ENCODE data around the gene SCNN1A.

DNA sequence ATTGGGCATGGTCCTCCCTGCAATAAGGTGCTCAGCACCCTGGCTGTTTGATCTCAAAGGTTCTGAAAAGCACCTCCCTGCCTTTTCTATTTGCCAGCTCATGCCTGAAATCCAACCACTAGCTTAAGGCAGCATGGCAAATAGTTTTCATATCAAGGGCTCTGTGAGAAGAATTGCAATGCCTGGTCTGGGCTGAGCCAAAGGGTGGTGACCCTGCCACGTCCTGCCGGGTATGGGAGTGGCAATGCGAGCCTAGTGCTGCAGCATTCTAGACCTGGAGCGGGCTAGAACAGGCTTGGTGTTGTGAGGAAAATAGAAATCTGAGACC lies 2.3 kb upstream of the SCNN1A start:
- TF ChIP-seq, protein P1, sequence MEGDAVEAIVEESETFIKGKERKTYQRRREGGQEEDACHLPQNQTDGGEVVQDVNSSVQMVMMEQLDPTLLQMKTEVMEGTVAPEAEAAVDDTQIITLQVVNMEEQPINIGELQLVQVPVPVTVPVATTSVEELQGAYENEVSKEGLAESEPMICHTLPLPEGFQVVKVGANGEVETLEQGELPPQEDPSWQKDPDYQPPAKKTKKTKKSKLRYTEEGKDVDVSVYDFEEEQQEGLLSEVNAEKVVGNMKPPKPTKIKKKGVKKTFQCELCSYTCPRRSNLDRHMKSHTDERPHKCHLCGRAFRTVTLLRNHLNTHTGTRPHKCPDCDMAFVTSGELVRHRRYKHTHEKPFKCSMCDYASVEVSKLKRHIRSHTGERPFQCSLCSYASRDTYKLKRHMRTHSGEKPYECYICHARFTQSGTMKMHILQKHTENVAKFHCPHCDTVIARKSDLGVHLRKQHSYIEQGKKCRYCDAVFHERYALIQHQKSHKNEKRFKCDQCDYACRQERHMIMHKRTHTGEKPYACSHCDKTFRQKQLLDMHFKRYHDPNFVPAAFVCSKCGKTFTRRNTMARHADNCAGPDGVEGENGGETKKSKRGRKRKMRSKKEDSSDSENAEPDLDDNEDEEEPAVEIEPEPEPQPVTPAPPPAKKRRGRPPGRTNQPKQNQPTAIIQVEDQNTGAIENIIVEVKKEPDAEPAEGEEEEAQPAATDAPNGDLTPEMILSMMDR (conservative IDR thresholded peaks at IDR 0.05 in 1 of 2, IDR thresholded peaks at IDR 0.05 in 1 of 2; ENCODE audit: low read depth in 1 of 2, low read length in 2 of 2) = no peak
- no peak for TF ChIP-seq EZH2 (IDR thresholded peaks at IDR 0.05; ENCODE audit: low read length, missing control alignments)
